ENCODE data around the gene MON1A. TPM values are rescaled to one million over a fixed set of nuclear protein-coding genes. Genes with fewer than 3 reads are reported as not detected.

Gene MON1A
- total and polyA plus RNA-seq, 4 donors: 4.6 to 9.5 (median 8.2) TPM

DNA sequence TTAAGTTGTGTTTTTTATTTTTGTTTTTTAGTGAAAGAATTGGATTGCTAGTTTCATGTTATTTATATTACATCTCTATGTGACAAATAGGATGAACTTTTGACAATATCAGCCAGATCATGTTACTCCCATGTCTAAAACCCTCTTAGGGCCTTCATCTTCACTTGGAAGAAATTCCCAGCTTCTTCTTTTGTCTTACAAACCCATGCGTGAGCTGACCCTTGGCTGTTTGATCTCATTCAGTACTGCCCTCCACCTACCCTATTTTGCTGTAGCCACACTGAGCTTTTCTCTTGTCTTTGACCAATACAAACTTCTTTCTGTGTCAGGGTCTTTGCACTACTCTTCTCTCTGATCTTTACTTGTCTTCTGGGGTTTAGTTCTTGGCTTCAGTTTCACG is 47.3 kb upstream of the MON1A start:
- TF ChIP-seq NR2F2 (IDR thresholded peaks at IDR 0.05) (no peak), RXRA (IDR thresholded peaks at IDR 0.05) (no peak), GABPA (IDR thresholded peaks at IDR 0.05 in 1 of 2, conservative IDR thresholded peaks at IDR 0.05 in 1 of 2) (no peak), YY1 (IDR thresholded peaks at IDR 0.05) (no peak), HNF4G (IDR thresholded peaks at IDR 0.05) (no peak), RAD21 (IDR thresholded peaks at IDR 0.05) (no peak), SP1 (IDR thresholded peaks at IDR 0.05) (no peak), HNF4A (conservative IDR thresholded peaks at IDR 0.05) (no peak)
- TF ChIP-seq, protein P1, sequence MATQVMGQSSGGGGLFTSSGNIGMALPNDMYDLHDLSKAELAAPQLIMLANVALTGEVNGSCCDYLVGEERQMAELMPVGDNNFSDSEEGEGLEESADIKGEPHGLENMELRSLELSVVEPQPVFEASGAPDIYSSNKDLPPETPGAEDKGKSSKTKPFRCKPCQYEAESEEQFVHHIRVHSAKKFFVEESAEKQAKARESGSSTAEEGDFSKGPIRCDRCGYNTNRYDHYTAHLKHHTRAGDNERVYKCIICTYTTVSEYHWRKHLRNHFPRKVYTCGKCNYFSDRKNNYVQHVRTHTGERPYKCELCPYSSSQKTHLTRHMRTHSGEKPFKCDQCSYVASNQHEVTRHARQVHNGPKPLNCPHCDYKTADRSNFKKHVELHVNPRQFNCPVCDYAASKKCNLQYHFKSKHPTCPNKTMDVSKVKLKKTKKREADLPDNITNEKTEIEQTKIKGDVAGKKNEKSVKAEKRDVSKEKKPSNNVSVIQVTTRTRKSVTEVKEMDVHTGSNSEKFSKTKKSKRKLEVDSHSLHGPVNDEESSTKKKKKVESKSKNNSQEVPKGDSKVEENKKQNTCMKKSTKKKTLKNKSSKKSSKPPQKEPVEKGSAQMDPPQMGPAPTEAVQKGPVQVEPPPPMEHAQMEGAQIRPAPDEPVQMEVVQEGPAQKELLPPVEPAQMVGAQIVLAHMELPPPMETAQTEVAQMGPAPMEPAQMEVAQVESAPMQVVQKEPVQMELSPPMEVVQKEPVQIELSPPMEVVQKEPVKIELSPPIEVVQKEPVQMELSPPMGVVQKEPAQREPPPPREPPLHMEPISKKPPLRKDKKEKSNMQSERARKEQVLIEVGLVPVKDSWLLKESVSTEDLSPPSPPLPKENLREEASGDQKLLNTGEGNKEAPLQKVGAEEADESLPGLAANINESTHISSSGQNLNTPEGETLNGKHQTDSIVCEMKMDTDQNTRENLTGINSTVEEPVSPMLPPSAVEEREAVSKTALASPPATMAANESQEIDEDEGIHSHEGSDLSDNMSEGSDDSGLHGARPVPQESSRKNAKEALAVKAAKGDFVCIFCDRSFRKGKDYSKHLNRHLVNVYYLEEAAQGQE (IDR thresholded peaks at IDR 0.05): no peak
- TF ChIP-seq, protein P2, sequence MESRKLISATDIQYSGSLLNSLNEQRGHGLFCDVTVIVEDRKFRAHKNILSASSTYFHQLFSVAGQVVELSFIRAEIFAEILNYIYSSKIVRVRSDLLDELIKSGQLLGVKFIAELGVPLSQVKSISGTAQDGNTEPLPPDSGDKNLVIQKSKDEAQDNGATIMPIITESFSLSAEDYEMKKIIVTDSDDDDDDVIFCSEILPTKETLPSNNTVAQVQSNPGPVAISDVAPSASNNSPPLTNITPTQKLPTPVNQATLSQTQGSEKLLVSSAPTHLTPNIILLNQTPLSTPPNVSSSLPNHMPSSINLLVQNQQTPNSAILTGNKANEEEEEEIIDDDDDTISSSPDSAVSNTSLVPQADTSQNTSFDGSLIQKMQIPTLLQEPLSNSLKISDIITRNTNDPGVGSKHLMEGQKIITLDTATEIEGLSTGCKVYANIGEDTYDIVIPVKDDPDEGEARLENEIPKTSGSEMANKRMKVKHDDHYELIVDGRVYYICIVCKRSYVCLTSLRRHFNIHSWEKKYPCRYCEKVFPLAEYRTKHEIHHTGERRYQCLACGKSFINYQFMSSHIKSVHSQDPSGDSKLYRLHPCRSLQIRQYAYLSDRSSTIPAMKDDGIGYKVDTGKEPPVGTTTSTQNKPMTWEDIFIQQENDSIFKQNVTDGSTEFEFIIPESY (IDR thresholded peaks at IDR 0.05): no peak
- 97% methylated on average over 2 of the region's 2 CpGs for WGBS
- H3K36me3 ChIP-seq (ENCODE audit: control insufficient read depth in 4 of 4, insufficient read depth in 3 of 4, low read depth in 1 of 4, low read length in 3 of 4): peaks cover 3 to 23% (median 16%) of the 10 kb centered on the region in 4 donors

DNA sequence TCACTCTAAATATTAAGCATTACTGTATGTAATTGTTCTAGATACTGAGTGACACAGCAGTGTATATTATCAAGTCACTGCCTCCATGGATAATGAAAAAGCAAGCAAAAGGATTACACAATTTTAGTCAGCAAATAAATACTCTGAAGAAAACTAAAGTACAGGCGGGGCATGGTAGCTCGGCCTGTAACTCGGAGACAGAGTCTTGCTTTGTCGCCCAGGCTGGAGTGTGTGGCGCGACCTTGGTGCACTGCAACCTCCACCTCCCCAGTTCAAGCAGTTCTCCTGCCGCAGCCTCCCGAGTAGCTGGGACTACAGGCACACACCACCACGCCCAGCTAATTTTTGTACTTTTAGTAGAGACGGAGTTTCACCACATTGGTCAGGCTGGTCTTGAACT is 43.0 kb upstream of the MON1A start:
- Histone ChIP-seq H3K27ac (ENCODE audit: low read depth in 1 of 2, low read length in 2 of 2) (no peak overlapping the region), H3K36me3 (ENCODE audit: control insufficient read depth in 4 of 4, insufficient read depth in 3 of 4, low read depth in 1 of 4, low read length in 3 of 4) (peaks cover 3 to 15% (median 13%) of the 10 kb centered on the region in 4 donors)

More for the DNA sequence above, 47.3 kb upstream of the MON1A start:
- Histone ChIP-seq H3K4me3 (ENCODE audit: low read depth in 1 of 3, low read length in 3 of 3) (no peak overlapping the region), H3K4me1 (ENCODE audit: control insufficient read depth in 4 of 4, insufficient read depth in 4 of 4, low read length in 3 of 4) (peaks cover 0 to 6% (median 3%) of the 10 kb centered on the region in 4 donors), H3K9ac (ENCODE audit: low read depth in 1 of 2, low read length in 2 of 2) (no peak overlapping the region), H3K27me3 (ENCODE audit: control insufficient read depth in 4 of 4, insufficient read depth in 4 of 4, low read length in 3 of 4) (no peaks in the 10 kb centered on the region), H3K9me3 (ENCODE audit: control insufficient read depth in 4 of 4, low read length in 3 of 4) (no peaks in the 10 kb centered on the region), H3K27ac (ENCODE audit: low read depth in 1 of 2, low read length in 2 of 2) (no peak overlapping the region)
- DNase-seq (ENCODE audit: low spot score): no peak

More for the DNA sequence above, 43.0 kb upstream of the MON1A start:
- peak; percentile 15 for TF ChIP-seq YY1 (IDR thresholded peaks at IDR 0.05)
- peak; percentile 25 to 27 for TF ChIP-seq HNF4A (conservative IDR thresholded peaks at IDR 0.05)
- no peak for TF ChIP-seq HNF4G (IDR thresholded peaks at IDR 0.05)
- TF ChIP-seq, protein P1 (IDR thresholded peaks at IDR 0.05): no peak
- no peak for TF ChIP-seq NR2F2 (IDR thresholded peaks at IDR 0.05)
- peak in 1 of 2 donors; percentile 18 for TF ChIP-seq RXRA (IDR thresholded peaks at IDR 0.05)
- no peak for TF ChIP-seq TAF1 (conservative IDR thresholded peaks at IDR 0.05)
- TF ChIP-seq, protein P3, sequence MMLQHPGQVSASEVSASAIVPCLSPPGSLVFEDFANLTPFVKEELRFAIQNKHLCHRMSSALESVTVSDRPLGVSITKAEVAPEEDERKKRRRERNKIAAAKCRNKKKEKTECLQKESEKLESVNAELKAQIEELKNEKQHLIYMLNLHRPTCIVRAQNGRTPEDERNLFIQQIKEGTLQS (IDR thresholded peaks at IDR 0.05): no peak
- TF ChIP-seq FOXA2 (IDR thresholded peaks at IDR 0.05): no peak
- no peak for TF ChIP-seq FOXA1 (IDR thresholded peaks at IDR 0.05)
- DNase-seq (ENCODE audit: low spot score): no peak
- H3K4me1 ChIP-seq (ENCODE audit: control insufficient read depth in 4 of 4, insufficient read depth in 4 of 4, low read length in 3 of 4): peaks cover 0 to 6% (median 3%) of the 10 kb centered on the region in 4 donors
- no peaks in the 10 kb centered on the region for H3K27me3 ChIP-seq (ENCODE audit: control insufficient read depth in 4 of 4, insufficient read depth in 4 of 4, low read length in 3 of 4)
- no peaks in the 10 kb centered on the region for H3K9me3 ChIP-seq (ENCODE audit: control insufficient read depth in 4 of 4, low read length in 3 of 4)
- no peak overlapping the region for H3K4me3 ChIP-seq (ENCODE audit: low read depth in 1 of 3, low read length in 3 of 3)
- 62% methylated on average over 10 of the region's 10 CpGs for WGBS
- no peak overlapping the region for H3K9ac ChIP-seq (ENCODE audit: low read depth in 1 of 2, low read length in 2 of 2)

Data from liver (tissue), 9 donors.